Gastroesophageal sphincter (tissue), 3 donors: ENCODE data around the gene CDK14.

Experiments
- CTCF ChIP-seq, 4 experiments: fragments of 200-600 bp in 2 of 4; fragments of 450-650 bp in 2 of 4; sonication (generic) in 1 of 4; IDR thresholded peaks; one replicate each; pipeline ENCODE4 v1.5.1; 2017 to 2019; ENCODE audit warnings: antibody characterized with exemption in 4 of 4, mild to moderate bottlenecking in 2 of 4, moderate library complexity in 2 of 4
- POLR2A ChIP-seq, 2 donors: fragments of 450-650 bp; IDR thresholded peaks; one replicate each; pipeline ENCODE4 v1.6.1; 2017; ENCODE audit warnings: antibody characterized with exemption in 2 of 2, mild to moderate bottlenecking in 2 of 2, moderate library complexity in 1 of 2

- TF ChIP-seq POLR2A (IDR thresholded peaks at IDR 0.05) (no peak), CTCF (IDR thresholded peaks at IDR 0.05) (no peak)
These were observed 490.1 kb downstream of the CDK14 start for GRCh38 chr7:91086200-91086599.
